MCF 10A (cell line): ENCODE data around the gene CHGA. TPM values are rescaled to one million over a fixed set of nuclear protein-coding genes. Genes with fewer than 3 reads are reported as not detected.

Experiments used
- BruUV-seq: library from RNA; stranded (reverse); fragments of 400-500 nt; replicated peaks from 2 replicates; lab custom pipeline; 2021; lab: Mats Ljungman, UMichigan
- CTCF ChIA-PET: fragments of 300-600 bp; sonication (Branson Sonifier 250); formaldehyde crosslinking; extraction: SDS; loops from one replicate; lab custom pipeline; 2021; ENCODE audit warnings: antibody characterized with exemption, inconsistent platforms; lab: Yijun Ruan, JAX
- POLR2A ChIA-PET: fragments of 300-600, 350-650 bp; sonication (Branson Sonifier 250); formaldehyde crosslinking; extraction: SDS; loops from one replicate; lab custom pipeline; 2020; ENCODE audit warnings: antibody characterized with exemption, inconsistent platforms; lab: Yijun Ruan, JAX
- DNase-seq: peaks from one replicate; pipeline ENCODE4 v3.0.0-alpha.2; 2018; ENCODE audit not compliant: unreplicated experiment
- H3K27ac Mint-ChIP-seq: one replicate; pipeline ENCODE4 v1.8.0; 2022; ENCODE audit warnings: mild to moderate bottlenecking, low read depth, mixed read lengths; ENCODE audit not compliant: unreplicated experiment
- H3K27me3 Mint-ChIP-seq: one replicate; pipeline ENCODE4 v1.8.0; 2022; ENCODE audit warnings: mixed read lengths; ENCODE audit not compliant: insufficient read depth, unreplicated experiment
- H3K36me3 Mint-ChIP-seq: one replicate; pipeline ENCODE4 v1.8.0; 2022; ENCODE audit warnings: mild to moderate bottlenecking, moderate library complexity, mixed read lengths; ENCODE audit not compliant: insufficient read depth, unreplicated experiment
- H3K4me1 Mint-ChIP-seq: one replicate; pipeline ENCODE4 v1.8.0; 2022; ENCODE audit warnings: mixed read lengths; ENCODE audit not compliant: insufficient read depth, unreplicated experiment
- H3K4me3 Mint-ChIP-seq: one replicate; pipeline ENCODE4 v1.8.0; 2022; ENCODE audit warnings: mild to moderate bottlenecking, moderate library complexity, mixed read lengths; ENCODE audit not compliant: unreplicated experiment
- H3K9me3 Mint-ChIP-seq: one replicate; pipeline ENCODE4 v1.8.0; 2022; ENCODE audit warnings: mixed read lengths; ENCODE audit not compliant: unreplicated experiment
- intact Hi-C: fragments of 100-400 bp; cut with micrococcal nuclease; formaldehyde crosslinking; loops from 2 replicates; pipeline ENCODE4 v1.14.1; 2022
- total RNA-seq: library from RNA; stranded (reverse); gene quantifications from 2 replicates; pipeline ENCODE4 v1.2.3, GENCODE V29; 2022
- TF ChIP-seq, protein P1 (sequence below): fragments of 200-600 bp; IDR thresholded peaks from one replicate; pipeline ENCODE4 v1.8.0; 2022; ENCODE audit warnings: antibody characterized with exemption, mild to moderate bottlenecking; ENCODE audit not compliant: unreplicated experiment

The CHGA gene
- total RNA-seq, 1 experiment from 2014 or later, result 0.35 TPM

GRCh38 chr14:92952481-92953298 is 29.7 kb downstream of the CHGA start:
- Mint-ChIP-seq H3K4me1 (peaks cover under 1% of the 10 kb centered on the region), H3K27me3 (no peaks in the 10 kb centered on the region), H3K4me3 (no peak overlapping the region), H3K27ac (no peak overlapping the region), H3K9me3 (no peaks in the 10 kb centered on the region), H3K36me3 (peaks cover 57% of the 10 kb centered on the region)
- POLR2A ChIA-PET, result interaction anchor here (0.8 to 1.3 kb wide), 5 partner anchors 90 to 187 kb away, joined by 3 read pairs; no protein-coding TSS in a partner anchor
- BruUV-seq, result no TSS peak
- intact Hi-C loops, result loop anchor here (1.0 kb wide), 3 partner anchors 161 to 226 kb away; no protein-coding TSS in a partner anchor
- CTCF ChIA-PET, result interaction anchor here (0.5 to 5.5 kb wide), 29 partner anchors 9 to 294 kb away, joined by 3 to 74 read pairs (median 4); partner anchors contain the start of genes GON7, ITPK1 and UBR7
- TF ChIP-seq, protein P1, sequence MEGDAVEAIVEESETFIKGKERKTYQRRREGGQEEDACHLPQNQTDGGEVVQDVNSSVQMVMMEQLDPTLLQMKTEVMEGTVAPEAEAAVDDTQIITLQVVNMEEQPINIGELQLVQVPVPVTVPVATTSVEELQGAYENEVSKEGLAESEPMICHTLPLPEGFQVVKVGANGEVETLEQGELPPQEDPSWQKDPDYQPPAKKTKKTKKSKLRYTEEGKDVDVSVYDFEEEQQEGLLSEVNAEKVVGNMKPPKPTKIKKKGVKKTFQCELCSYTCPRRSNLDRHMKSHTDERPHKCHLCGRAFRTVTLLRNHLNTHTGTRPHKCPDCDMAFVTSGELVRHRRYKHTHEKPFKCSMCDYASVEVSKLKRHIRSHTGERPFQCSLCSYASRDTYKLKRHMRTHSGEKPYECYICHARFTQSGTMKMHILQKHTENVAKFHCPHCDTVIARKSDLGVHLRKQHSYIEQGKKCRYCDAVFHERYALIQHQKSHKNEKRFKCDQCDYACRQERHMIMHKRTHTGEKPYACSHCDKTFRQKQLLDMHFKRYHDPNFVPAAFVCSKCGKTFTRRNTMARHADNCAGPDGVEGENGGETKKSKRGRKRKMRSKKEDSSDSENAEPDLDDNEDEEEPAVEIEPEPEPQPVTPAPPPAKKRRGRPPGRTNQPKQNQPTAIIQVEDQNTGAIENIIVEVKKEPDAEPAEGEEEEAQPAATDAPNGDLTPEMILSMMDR, result no peak
- no peak for DNase-seq

DNA sequence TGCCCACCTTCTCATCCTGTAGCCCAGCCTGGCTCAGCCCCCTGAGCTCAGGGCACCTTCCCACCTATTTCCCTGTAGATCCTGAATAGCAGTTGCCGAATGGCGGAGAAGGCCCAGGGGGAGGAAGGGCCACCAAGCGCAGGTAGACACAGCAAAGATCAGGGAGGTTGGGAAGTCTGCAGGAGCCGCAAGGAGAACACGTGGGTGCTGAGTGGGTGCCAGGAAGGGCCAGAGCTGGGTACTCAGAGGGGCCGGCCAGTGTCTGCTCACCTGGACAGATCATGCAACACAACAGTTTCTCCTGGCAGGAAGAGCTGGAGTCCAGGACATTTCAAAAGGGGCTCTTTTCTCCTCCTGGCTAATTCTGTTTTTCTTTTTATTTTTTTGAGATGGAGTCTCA is 30.6 kb downstream of the CHGA start:
- intact Hi-C loops, result no loop called here
- BruUV-seq, result no TSS peak
- H3K4me3 Mint-ChIP-seq, result no peak overlapping the region
- TF ChIP-seq, protein P1, result no peak
- no peaks in the 10 kb centered on the region for H3K9me3 Mint-ChIP-seq
- no peaks in the 10 kb centered on the region for H3K27me3 Mint-ChIP-seq
- no peak for DNase-seq
- H3K36me3 Mint-ChIP-seq, result peaks cover 52% of the 10 kb centered on the region
- no peaks in the 10 kb centered on the region for H3K4me1 Mint-ChIP-seq
- ChIA-PET CTCF (interaction anchor here (0.6 to 5.5 kb wide), 8 partner anchors 10 to 192 kb away, joined by 3 to 74 read pairs (median 7); partner anchors contain the start of gene ITPK1), POLR2A (no interaction called here)
- no peak overlapping the region for H3K27ac Mint-ChIP-seq

DNA sequence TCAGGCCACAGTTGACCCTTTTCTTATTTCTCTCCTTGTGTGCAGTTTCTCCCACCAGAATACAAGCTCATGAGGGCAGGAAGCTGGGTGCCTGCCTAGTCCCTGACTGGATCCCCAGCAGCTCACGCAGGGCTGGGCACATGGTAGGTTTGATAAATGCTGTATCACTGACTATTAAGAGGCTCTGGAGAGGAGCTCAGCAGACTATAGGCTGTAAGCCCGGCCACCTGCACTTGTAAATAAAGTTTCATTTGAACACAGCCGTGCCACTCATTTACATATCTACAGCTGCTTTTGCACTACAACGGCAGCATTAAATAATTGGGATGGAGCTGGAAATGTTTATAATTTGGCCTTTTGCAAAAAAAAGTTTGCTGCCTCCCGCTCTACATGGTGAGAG is 32.0 kb downstream of the CHGA start:
- no peaks in the 10 kb centered on the region for H3K4me1 Mint-ChIP-seq
- POLR2A ChIA-PET, result interaction anchor here (1.0 kb wide), 1 partner anchor 159 kb away, joined by 4 read pairs; no protein-coding TSS in a partner anchor
- TF ChIP-seq, protein P1, result no peak
- no peak overlapping the region for H3K27ac Mint-ChIP-seq
- H3K27me3 Mint-ChIP-seq, result no peaks in the 10 kb centered on the region
- no peak for DNase-seq
- H3K4me3 Mint-ChIP-seq, result no peak overlapping the region
- no peaks in the 10 kb centered on the region for H3K9me3 Mint-ChIP-seq
- CTCF ChIA-PET, result interaction anchor here (0.7 to 5.5 kb wide), 7 partner anchors 11 to 264 kb away, joined by 3 to 74 read pairs (median 5); partner anchors contain the start of gene ITPK1
- BruUV-seq, result no TSS peak
- H3K36me3 Mint-ChIP-seq, result peaks cover 44% of the 10 kb centered on the region
- intact Hi-C loops, result no loop called here

GRCh38 chr14:92955381-92955780 is 32.4 kb downstream of the CHGA start:
- DNase-seq, result no peak
- Mint-ChIP-seq H3K36me3 (peaks cover 41% of the 10 kb centered on the region), H3K9me3 (no peaks in the 10 kb centered on the region), H3K27ac (no peak overlapping the region), H3K4me1 (no peaks in the 10 kb centered on the region), H3K27me3 (no peaks in the 10 kb centered on the region), H3K4me3 (no peak overlapping the region)
- intact Hi-C loops, result no loop called here
- TF ChIP-seq, protein P1, result no peak
- no TSS peak for BruUV-seq
- CTCF ChIA-PET, result interaction anchor here (0.6 to 5.5 kb wide), 6 partner anchors 10 to 265 kb away, joined by 3 to 74 read pairs (median 4); partner anchors contain the start of gene ITPK1
- POLR2A ChIA-PET, result interaction anchor here (1.0 kb wide), 1 partner anchor 158 kb away, joined by 4 read pairs; no protein-coding TSS in a partner anchor
